ENCODE measurements around the gene ITGA5.

DNA sequence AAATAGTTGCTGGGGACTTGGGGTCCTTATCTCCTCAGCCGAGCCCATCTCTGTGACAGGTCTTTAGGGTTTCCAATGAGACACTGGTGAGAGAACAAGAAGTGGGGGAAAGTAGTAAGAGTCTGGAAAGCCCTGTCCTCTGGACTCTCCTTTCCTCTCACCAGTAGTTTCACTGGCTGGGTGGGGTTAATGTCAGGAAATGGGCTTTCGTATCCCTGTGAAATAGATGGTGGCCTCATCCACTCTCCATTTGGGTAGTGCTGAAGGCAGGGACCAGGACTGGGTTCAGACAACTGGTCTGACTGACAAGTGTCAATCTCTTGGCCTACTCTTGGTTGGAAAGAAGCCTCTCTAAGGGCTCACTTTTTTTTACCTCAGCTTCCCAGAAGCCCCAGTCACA is 42.1 kb downstream of the ITGA5 start:
- TF ChIP-seq, protein P1, sequence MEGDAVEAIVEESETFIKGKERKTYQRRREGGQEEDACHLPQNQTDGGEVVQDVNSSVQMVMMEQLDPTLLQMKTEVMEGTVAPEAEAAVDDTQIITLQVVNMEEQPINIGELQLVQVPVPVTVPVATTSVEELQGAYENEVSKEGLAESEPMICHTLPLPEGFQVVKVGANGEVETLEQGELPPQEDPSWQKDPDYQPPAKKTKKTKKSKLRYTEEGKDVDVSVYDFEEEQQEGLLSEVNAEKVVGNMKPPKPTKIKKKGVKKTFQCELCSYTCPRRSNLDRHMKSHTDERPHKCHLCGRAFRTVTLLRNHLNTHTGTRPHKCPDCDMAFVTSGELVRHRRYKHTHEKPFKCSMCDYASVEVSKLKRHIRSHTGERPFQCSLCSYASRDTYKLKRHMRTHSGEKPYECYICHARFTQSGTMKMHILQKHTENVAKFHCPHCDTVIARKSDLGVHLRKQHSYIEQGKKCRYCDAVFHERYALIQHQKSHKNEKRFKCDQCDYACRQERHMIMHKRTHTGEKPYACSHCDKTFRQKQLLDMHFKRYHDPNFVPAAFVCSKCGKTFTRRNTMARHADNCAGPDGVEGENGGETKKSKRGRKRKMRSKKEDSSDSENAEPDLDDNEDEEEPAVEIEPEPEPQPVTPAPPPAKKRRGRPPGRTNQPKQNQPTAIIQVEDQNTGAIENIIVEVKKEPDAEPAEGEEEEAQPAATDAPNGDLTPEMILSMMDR (conservative IDR thresholded peaks at IDR 0.05; ENCODE audit: low read depth, low read length) = no peak
- TF ChIP-seq EZH2 (IDR thresholded peaks at IDR 0.05; ENCODE audit: borderline replicate concordance, low read depth, low read length, poor library complexity, severe bottlenecking) = no peak

Data from A673 (cell line).